HG02981 (cell line): ENCODE results near the gene RTN4R.

Source experiments
- ATAC-seq: cut with Tn5 transposase; IDR thresholded peaks from one replicate; pipeline ENCODE4 v1.9.1; 2021; ENCODE audit warnings: mild to moderate bottlenecking, moderate library complexity; ENCODE audit not compliant: unreplicated experiment

The RTN4R gene

DNA sequence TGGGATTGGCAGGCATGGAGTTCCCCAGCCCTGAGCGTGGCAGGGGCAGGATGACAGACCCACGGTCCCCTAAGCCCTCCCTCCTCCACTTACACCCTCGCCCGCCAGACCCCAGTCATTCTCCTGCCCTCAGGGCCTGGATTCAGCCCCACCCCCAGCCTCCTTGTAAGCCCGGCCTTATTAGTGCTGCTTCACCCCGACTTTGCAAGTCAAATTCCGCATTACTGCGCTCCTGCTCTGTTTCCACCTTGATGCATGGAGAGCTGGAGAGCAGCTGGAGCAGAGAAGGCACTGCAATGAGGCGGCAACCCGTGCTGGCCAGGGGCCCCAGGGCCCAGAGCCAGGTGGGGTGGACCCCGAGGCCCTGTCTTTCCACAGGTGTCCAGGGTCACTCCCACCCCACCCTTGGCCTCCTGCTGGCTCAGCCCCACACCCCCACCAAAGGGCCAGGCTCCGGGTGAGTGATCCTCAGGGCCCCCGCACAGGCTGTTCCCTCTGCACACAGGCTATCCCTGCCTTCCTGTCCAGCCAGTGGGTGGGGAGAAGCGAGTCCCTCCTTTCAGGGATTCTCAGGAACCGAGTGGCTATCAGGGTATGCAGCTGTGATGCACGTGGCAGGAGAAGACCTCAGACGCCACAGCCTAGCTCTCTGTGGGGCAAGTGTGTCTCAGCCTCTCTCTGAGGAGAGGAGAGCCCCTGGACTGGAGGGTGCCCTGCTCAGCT lies 36.4 kb downstream of the RTN4R start:
- ATAC-seq, result no peak

- no peak for ATAC-seq
Observed at GRCh38 chr22:20230777-20231420, 37.2 kb downstream of the RTN4R start.

DNA sequence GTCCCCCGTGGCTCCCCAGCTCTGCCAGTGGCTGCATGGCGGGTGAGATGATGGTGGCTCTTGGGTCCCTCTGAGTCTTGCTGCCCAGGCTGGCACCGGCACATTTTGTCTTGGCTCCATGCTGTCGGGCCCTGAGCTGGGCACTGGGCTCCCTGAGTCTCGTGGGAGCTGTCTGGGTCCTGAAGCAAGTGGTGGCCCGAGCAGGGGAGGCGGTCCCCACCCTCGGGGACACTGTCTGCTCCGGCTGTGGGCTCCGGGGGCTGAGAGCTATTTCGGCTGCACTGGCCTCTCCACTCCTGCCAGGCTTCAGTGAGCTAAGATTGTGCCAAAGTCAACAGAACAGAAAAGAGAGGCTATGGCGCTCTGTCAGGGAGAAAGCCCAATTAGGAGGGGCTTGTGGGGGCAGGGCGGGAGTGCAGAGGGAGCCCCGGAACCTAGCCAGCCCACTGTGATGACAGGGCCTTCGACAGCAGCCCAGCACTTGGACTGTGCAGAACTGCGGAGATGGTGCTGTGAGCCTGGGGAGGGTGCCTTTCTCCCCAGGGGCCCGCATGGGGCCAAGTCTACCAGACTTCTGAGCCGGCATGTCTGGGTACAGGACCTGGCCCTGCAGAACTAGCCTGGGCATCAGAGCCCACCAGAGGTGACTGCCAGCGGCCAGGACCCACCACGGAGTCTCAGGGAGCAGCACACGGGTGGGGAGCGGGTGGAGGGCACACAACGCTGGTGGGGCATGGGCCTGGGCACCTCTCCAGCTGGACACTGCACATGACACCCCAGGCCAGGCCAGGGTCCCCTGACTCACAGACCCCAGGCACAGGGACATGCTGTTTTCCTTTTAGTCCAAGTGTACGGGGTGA lies 38.0 kb downstream of the RTN4R start:
- ATAC-seq, result no peak

DNA sequence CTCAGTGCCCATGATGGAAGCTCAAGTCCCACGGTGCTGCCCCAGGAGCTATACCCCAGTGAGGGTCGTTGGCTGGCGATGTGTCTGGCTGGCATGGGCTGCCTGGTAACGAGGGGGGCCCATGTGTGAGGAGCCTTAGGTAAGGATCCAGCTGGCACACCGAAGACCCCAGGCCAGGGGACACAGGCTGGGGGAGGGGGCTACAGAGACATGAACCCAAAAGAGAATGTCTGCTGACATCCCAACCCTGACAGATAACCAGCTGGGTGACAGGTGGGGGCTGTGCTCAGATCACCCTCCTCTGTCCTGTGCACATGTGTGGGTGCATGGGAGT lies 39.2 kb downstream of the RTN4R start:
- ATAC-seq, result no peak

DNA sequence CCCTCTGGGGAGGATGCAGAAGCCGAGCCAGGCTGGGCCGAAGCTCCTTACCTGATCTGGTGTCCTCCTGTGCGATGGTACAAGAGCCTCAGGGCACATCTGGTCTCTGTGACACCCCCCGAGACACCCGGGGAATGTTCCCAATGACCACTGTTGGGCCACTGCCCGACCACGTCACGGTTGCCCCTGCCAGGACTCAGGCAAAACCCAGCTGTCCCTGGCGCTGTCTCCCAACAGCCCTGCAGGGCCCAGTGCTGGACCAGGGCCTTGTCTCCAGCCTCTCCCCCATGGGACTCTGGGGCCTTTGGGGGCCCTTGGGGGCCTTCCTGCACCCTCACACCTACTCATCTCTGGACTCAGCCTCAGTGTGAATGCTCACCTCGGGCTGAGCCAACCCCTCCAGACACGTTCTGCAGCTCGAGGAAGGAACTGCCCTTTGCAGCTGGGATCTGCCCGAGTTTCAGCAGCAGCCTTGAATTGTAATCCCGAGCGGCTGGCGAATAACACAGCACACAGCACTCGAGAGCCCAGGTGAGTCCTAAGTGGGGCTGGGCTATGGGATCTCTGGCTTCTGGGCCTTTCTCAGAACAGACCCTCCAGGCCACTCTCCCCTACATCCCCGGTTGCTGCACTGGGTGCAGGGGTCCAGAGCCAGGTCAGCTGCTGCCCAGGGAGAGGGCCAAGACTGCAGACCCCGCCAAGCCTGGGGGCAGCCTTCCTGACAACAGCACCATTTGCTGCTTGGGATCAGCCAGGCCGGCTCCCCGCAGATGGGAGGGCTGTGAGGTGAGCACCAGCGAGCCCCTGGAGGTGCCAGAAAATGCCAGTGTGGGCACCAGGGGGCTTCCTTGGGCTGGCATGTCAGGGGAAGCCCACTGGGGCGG lies 39.8 kb downstream of the RTN4R start:
- ATAC-seq, result no peak

GRCh38 chr22:20227363-20227762 lies 40.8 kb downstream of the RTN4R start:
- ATAC-seq, result no peak

GRCh38 chr22:20226760-20227350 lies 41.3 kb downstream of the RTN4R start:
- no peak for ATAC-seq

DNA sequence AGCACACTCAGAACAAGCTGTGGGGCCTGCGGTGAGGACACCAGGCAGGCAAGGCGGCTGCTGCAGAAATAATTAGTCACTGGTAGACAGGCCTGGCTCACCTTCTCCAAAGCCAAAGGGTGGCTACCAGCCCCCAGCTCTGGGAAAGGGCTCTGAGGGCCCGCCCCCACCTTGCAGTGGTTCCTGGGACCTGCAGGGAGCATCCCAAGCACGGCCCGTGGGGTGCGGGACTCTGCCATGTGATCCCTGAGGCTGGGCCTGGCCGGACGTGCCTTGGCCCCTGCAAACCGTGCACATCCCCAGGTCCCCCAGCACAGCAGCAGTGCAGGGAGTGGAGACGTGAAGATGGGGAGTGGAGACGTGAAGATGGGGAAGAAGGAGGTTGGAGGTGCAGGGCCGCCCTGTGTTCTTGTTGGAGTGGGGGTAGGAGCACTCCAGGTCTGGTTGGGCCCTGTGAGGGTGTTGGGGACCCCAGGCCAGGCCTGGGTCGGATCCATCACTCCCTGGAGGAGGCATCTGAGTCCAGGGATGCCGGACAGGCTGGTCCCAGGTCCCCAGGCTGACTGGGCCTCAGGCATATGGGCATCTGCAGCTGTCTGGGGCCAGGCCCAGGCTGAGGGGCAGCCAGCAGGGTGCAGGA lies 41.9 kb downstream of the RTN4R start:
- ATAC-seq, result no peak

GRCh38 chr22:20225693-20225966 lies 42.5 kb downstream of the RTN4R start:
- ATAC-seq, result no peak

- ATAC-seq, result no peak
Observed at GRCh38 chr22:20224917-20225692, 43.0 kb downstream of the RTN4R start.

GRCh38 chr22:20224256-20224626 lies 43.9 kb downstream of the RTN4R start:
- no peak for ATAC-seq

- no peak for ATAC-seq
Observed at GRCh38 chr22:20223421-20224255, 44.5 kb downstream of the RTN4R start.

DNA sequence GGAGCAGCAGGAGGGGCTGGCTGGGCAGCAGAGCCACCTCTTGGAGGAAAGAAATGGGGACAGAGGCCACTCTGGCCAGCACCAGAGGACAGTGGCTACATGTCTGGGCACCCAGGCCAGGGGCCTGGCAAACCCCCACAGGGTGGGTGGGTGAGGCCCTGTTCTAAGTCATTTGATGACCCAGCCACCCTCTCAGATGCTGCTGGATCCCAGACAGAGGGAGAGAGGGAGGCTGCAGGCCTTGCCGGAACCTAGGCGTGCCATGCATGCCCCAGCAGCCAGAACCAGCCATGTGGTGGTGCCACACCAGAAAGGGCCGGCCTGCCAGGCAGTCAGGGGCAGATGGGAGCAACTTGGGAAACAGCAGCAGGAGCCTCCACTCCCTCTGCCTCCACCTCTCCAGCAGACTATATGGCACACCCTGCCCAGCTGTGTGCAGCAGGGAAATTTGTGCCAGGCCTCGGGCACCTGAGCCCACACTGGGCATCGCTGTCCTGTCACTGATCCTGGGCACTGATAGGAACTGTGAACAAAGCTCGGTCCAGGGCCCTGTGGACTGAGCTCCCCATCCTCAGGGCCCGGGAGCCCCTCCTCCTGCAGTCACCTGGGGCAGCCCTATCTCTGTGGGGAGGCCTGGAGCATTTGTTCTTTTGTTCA lies 45.2 kb downstream of the RTN4R start:
- no peak for ATAC-seq

- no peak for ATAC-seq
Observed at GRCh38 chr22:20221421-20222340, 46.4 kb downstream of the RTN4R start.

- ATAC-seq, result no peak
Observed at GRCh38 chr22:20220629-20221026, 47.5 kb downstream of the RTN4R start.

DNA sequence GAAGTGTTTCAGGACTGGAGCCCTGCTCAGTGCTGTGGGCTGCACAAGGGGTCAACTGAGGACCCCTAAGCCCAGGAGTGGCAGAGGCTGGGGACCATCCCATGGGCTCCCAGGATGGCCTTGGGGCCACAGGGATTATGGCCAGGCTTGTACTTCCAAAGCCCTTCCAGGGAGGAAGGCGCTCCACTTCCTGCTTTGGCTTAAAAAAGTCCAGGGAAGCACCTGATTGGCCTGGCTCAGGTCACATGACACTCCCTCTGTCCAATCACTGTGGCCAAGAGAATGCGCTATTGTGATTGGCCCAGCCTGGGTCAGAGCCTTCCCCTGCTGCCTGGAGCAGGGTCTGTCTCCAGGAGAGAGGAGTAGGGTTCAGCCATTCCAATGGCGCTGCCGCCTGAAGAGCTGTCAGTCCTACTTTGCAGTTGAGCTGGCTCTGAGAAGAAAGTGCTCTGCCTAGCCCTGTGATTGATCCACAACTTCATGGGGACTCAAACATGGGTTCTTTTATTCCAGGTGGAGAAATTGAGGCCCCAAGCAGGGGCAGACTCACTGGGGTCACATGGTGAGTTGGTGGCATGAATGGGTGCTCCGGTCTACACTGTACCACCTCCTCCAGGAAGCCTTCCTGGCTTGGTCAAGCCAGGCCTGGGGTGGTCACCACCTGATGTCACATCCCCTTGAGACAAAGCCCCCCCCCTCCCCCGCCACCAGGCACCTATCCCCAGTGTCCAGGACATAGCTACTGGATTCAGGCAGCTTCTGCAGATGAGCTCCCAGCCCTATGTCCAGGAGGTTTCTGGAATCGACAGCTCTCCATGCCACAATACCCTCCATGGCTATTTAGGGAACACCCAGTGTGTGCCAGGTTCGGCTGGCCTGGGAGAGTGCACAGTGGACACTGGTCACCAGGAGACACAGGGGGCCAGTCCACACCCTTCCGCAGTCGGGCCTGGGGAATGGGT lies 48.2 kb downstream of the RTN4R start:
- no peak for ATAC-seq
